ENCODE data around the gene SLC12A2.

DNA sequence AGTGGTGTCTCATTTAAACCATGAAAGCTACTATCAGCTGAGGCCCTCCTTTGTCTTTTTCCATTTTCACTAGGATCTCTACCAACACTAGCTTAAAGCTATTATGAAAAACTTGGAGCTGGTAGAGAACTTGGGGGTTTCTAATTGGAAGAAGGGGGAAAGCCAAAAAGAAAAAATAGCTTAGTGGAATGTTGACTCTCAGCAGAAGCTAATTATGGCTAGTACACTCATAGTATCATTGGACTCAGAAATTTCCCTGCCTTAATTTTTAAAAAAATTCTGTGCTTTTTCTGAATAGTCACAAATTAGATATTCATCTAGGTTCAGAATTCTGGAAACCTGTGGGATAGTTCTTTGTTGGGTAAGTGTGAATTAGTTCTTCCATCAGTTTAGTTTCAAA, 8.0 kb downstream of the SLC12A2 start:
- TF ChIP-seq, protein P1, sequence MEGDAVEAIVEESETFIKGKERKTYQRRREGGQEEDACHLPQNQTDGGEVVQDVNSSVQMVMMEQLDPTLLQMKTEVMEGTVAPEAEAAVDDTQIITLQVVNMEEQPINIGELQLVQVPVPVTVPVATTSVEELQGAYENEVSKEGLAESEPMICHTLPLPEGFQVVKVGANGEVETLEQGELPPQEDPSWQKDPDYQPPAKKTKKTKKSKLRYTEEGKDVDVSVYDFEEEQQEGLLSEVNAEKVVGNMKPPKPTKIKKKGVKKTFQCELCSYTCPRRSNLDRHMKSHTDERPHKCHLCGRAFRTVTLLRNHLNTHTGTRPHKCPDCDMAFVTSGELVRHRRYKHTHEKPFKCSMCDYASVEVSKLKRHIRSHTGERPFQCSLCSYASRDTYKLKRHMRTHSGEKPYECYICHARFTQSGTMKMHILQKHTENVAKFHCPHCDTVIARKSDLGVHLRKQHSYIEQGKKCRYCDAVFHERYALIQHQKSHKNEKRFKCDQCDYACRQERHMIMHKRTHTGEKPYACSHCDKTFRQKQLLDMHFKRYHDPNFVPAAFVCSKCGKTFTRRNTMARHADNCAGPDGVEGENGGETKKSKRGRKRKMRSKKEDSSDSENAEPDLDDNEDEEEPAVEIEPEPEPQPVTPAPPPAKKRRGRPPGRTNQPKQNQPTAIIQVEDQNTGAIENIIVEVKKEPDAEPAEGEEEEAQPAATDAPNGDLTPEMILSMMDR (IDR thresholded peaks at IDR 0.05): no peak
- TF ChIP-seq POLR2AphosphoS5 (IDR thresholded peaks at IDR 0.05): no peak
- no peak for TF ChIP-seq POLR2A (IDR thresholded peaks at IDR 0.05)

Data from prostate gland (tissue), 2 donors.